GM15510 (cell line): Measurements from ENCODE around the gene MECP2.

Experiments used
- POLR2A ChIP-seq: IDR thresholded peaks from 3 replicates; pipeline ENCODE4 v1.6.1; 2011; ENCODE audit warnings: borderline replicate concordance; ENCODE audit not compliant: insufficient read length; ENCODE audit errors: extremely low read depth

MECP2 gene

DNA sequence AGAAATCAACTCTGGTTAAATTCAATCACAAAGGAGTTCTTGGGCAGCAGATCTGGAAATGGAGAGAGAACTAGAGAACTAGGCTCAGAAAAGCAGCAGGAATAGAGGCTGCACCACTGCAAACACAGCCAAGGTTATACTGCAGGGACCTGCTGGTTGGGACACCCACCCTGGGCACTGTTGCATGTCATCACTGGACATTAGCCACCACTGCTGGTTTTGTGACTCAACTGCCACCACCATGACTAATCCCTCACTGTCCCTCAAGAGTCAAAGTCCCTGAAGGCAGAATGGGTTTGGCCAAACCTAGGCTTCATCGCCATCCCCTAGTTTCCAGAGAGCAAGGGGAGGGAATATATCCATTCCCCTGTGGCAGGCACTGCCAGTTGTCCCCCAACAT lies 39.7 kb downstream of the MECP2 start:
- TF ChIP-seq POLR2A: no peak

DNA sequence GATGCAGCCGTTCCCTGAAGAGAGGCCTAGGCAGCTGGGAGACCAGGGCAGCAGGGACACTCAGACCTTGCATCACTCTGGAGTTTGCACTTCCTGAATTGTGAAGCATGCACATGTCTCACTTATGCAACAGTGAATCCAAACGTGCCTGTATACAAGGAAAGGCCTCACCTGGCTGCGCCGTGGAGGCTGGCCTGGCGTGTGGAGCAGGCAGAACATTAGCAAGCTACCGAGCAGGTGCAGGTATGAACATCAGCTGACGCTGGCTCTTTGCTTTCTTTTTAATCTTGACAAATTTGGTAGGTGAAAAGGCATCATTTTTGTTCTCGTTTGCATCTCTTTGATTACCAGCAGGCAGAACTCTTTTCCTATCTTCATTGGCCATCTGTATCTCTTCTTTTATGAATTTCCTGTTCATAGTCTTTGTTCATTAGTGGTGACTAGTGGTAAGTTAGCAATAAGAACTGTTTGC lies 40.7 kb downstream of the MECP2 start:
- TF ChIP-seq POLR2A: no peak

DNA sequence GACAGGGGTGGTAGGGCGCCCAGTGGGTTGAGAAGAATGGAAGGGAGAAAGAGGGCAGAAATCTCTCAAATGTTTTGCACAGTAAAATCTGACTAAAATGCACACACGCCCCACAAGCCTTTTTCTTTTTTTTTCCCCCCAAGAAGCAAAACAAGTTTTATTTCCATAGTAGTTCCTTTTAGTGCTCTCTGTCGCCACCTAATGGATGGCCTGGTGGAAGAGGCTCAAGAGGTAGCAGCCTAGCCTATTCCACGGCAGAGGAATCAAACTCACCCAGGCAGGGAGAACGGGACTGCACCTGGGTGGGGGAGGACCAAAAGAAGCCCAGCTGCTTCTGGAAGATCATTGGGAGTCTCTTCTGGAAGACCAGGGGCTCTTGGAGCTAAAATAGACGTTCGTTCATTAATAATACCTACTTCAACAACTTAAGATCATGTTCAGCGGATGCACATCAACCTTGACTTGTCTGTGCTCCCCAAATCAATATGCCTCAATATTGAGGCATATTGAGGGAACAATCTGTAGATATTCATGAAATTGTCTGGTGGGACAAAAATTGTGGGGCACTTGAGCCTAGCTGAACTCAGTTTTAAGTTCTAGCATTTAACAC lies 46.2 kb downstream of the MECP2 start:
- no peak for TF ChIP-seq POLR2A

DNA sequence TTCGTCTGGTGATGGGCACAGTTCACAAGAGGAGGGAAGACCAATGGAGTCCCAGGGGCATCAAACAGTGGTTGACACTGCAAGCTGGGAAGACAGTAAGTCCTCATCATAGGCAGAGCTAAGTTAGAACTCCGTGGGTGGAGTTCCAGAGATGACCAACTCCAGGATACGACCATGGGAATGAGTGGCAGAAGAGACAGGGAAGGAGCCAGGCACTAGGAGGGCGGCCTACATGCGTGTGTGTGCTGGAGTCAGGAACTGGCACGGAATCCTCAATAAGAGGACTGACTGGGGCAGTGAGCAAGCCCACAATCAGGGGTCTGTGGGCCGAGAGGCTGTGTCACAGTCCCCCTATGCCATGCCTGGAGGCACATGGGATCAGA lies 47.4 kb downstream of the MECP2 start:
- TF ChIP-seq POLR2A: no peak

DNA sequence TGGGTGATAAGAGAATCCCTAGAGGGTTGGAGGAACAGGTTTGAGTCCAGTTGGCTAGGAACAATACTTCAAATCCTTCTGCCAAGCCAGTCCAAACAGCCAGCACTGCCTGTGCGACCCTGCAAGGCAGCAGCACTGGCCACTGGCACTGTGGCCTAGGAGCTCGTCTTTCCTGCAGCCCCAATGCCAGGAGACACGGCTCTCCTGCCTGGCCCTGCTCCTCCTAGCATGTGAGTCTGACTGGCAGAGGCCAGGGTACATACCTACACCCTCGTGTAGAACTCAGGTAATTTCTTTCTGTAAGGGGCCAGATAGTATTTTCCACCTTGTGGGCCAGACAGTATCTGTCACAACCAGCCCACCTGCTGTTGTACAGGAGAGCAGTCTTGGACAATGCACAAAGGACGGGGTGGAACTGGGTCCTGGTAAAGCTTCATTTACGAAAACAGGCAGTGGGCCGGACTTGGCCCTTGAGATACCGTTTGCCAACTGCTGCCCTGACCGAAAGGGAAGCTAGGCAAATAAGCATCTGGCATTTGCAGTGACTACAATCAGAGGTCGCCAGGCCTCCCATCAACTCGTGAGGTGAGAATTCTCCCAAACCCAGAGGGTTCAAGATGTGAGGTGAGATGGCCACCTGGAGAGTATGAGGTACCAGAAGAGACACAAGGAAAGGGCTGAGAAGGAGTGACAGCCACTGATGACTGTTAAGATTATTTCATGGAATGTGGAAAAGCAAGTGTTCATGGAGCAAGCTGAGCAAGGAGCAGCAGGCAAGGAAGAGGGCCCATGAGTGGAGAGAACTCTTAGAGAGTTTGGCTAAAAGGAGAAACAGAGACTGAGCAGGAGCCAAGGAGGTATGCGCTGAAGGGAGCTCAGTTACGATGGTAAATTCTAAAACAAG lies 48.1 kb downstream of the MECP2 start:
- no peak for TF ChIP-seq POLR2A

DNA sequence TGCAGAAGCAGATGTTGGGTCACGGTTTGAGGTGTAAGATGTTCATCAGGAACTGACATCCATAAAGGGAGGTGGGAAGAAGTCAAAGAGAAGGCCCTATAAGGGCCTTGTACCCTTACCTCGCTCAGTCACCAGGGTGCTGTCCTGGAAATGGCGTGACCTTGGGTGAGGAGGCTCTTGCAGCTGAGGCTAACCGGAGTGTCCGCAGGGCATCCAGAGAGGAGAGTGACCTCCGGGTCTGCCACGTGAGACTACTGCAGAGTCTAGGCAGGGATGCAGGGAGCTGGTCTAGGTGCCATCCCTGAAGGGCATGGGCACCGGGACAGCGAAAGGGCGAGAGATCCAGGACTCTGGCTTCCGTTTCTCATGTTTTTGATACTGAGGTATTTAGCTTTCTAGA lies 49.1 kb downstream of the MECP2 start:
- TF ChIP-seq POLR2A: no peak

DNA sequence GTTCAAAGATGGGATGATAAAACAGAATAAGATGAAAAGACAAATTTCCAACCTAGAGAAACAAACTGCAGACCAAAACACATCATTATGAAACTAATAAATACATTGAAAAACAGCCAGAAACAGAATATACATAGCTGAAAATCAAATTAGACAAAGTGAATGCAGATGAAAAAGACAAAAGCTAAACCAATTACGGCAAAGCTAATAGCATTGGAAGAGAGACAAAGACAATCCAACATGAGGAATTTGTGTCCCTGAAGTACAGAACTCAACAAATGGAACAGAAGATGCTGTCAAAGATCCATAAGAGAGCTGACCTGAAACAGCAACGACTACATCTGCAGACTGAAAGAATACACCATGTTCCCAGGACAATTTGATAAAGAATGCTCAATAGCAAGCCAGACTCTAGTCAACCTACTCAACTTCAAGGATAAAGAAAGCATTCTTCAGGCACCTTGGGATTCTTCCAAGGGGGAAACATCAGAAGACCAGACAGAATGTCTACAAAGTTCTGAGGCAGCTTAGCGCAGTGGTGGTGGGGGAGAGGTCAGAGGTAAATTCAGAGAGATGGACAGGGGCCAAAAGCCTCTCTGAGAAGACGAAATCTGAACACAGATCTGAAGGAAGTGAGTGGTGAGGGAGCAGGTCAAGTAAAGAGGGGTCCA lies 50.4 kb downstream of the MECP2 start:
- no peak for TF ChIP-seq POLR2A

DNA sequence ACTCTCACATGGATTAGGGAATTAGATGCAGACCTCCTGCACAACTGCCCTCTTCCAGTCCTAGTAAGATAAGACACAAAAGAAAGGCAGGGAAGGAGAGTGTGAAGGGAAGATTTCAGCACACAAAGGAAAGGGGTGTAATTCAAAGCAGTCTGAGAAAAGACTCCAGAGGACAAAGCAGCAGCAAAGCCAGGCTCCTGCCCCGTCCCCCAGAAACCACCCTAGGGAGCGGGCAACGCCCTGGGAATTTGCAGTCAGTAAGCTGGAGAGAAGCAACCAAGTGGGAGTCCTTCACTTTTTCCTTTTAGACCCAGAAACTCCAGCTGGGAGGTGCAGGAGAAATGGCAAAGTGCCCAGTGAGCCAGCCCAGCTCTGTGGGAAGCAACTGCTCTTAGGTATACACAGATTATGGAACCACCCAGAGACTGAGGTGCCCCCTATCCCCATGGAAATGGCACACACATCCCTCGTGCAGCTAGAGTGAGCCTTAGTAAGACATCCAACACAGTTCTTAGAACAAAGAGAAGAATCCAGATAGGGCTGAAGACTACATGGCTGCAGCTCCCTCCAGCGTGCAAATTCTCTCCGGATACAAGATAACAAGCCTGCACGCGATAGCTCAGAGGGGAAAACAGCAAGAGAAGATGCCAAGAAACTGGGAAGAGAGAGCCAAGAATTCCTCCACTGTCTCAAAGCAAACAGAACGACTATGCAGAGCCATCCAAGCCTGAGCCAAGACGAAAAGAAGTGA lies 51.3 kb downstream of the MECP2 start:
- TF ChIP-seq POLR2A: no peak

DNA sequence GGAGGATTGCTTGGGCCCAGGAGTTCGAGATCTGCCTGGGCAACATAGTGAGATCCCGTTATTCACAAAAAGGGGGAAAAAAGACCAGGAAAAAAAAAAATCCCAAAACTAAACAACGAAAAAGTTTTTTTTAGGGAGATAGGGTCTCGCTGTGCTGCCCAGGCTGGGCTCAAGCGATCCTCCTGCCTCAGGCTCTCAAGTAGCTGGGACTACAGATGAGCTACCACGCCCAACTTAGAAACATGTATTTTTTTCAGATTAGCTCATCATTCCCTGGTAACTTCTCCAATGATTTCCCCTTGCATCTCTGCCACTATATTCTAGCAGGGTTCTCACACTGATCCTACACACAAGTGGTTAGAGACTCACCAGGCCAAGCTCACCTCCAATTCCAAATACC lies 53.4 kb downstream of the MECP2 start:
- no peak for TF ChIP-seq POLR2A

DNA sequence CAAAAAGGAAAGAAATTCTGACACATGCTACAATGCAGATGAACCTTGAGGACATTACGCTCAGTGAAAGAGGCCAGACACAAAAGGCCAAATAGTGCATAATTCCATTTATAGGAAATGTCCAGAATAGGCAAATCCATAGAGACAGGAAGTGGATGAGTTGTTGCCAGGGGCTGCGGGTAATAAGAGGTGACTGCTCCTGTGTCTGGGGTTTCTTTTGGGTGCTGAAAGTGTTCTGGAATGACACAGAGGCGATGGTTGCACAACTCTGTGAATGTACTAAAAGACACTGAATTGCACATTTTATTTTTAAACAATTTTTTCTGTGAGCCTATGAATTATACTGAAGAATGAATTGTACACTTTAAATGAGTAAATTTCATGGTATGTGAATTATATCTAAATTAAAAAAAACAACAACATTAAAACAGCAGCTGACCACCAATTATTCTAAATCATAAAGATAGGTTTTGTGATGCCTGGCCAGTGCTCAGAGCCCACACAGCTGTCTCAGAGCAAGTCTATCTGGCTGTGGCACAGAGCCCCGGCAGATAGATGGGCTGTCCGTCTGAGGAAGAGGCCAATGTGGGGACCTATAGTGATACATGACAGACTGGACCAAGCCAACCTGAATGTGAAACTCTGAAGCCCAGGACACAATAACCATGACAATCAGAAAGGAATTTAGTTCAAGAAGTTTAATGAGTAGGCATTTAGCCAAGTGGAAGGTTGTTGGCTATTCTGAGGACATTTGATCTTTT lies 54.3 kb downstream of the MECP2 start:
- no peak for TF ChIP-seq POLR2A

DNA sequence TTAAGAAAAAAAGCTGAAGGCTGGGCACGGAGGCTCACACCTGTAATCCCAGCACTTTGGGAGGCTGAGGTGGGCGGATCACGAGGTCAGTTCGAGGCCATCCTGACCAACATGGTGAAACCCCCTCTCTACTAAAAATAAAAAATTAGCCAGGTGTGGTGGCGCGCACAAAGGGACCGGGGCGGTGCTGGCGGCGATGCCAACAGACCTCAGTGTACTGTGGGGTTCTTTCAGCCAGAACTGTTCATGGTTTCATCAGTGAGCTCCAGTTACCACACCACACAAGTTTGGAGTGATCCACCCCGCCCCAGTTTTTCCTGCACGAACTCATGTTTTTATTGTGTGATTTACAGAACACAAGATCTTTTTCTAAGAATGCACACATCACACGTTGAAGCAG lies 56.7 kb downstream of the MECP2 start:
- no peak for TF ChIP-seq POLR2A

DNA sequence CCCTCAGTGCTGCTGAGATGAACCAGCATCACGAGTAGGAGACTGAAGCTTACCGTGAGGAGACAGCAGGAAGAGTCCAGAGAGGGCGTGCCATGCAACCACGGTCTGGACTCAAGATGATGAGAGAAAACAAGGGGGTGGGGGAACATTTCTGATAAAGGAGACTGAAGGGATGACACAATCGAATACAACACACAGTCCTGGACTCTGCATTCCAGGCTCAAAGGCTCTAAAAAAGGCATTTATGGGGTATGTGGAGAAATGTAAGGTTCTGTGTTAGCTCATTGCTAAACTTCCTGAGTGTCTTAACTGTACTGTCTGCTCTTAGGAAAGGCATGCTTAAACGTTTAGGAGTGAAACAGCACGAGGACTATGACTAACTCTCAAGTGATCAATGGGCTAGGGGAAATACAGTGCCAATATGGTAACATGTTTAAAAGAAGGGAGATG lies 57.2 kb downstream of the MECP2 start:
- no peak for TF ChIP-seq POLR2A

DNA sequence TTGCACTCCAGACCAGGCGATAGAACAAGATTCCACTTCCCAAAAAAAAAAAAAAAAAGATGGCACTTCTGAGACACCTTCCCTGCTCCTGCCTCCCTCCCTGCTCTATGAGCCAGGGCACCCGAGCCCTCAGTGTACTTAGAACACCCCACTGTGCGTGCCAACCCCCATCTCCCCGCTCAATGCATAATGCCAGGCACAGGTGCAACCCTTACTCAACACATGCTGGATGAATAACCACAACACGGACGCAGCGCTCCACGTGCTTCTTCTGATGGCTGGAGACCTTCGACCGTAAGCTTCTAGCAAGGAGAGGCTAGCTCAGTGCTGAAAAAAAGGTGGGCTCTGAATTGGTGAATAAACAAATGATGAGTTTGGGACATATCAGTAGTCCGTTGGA lies 57.9 kb downstream of the MECP2 start:
- TF ChIP-seq POLR2A: no peak

DNA sequence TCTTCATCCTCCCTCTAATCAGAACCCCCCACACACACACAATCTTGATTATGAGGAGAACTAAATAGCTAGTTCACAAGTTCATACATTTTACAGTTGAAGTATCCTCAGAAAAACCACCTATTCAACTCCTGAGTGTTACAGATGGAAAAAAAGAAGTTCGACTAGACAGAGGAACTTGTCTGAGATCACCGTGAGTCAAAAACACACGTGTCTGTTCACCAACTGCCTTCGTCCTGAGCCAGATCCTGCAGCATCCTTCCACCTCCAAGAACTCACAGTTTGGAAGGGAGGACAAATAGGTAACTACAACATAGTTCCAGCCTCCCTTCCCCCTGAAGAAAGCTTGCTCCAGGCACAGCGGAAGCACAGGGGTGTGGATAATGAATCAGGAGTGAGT lies 58.9 kb downstream of the MECP2 start:
- no peak for TF ChIP-seq POLR2A
